Epithelial cell of esophagus (primary cell): Measurements from ENCODE around the gene SP6.

Experiments used
- DNase-seq: peaks from one replicate; pipeline ENCODE4 v3.0.0; 2010; ENCODE audit warnings: low read depth
- H3K4me3 ChIP-seq: 2 replicates; pipeline ENCODE4 v1.5.1; 2011; ENCODE audit warnings: mild to moderate bottlenecking, low read length, control low read depth
- TF ChIP-seq, protein P1 (sequence below): IDR thresholded peaks from 2 replicates; pipeline ENCODE4 v1.5.1; 2011; ENCODE audit warnings: low read depth, mild to moderate bottlenecking, low read length, control low read depth, inconsistent platforms; ENCODE audit not compliant: insufficient read depth; ENCODE audit errors: missing control alignments

Gene SP6

DNA sequence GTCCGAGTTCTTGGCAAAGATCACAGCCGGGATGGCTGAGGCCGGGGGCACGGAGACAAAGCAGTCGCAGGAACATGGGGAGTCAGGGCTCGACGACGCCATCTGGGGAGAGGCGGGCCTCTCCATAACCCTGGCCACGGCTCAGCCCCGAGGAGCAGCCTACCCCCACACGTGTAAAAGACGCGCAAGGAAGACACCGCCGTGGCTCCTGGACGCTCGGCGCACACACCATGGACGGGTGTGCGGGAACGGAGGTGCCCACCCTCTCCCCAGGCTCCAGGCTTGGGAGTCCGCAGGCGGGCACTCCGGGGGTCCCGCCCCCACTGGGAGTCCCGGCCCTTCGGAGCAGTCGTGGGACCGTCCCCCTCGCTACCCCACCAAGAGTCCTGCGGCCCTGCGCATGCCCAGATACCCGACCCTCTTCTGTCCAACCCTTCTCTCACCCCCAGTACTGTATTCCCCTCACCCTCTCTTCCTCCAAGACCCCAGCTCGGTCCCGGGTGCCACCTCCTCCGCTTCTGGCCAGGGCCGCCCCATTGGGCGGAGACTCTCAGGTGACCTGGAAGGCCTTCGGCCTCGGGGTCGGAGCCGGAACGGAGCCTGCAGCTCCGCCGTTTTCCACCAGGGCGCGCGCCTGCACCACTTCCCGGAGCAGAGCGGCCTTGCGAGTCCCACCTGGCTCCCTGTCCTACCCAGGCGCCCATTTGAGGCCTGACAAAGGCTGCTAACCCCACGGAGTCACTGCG, 10.0 kb downstream of the SP6 start, which contains the start of gene SCRN2:
SCRN2 (minus strand) TSS at position 532 of the 746 bp plus-strand sequence; CDS start at position 102, 430 bp downstream.
- DNase-seq = peak; percentile 78
- peak within 1 kb of the TSS; percentile 92 for H3K4me3 ChIP-seq
- TF ChIP-seq, protein P1, sequence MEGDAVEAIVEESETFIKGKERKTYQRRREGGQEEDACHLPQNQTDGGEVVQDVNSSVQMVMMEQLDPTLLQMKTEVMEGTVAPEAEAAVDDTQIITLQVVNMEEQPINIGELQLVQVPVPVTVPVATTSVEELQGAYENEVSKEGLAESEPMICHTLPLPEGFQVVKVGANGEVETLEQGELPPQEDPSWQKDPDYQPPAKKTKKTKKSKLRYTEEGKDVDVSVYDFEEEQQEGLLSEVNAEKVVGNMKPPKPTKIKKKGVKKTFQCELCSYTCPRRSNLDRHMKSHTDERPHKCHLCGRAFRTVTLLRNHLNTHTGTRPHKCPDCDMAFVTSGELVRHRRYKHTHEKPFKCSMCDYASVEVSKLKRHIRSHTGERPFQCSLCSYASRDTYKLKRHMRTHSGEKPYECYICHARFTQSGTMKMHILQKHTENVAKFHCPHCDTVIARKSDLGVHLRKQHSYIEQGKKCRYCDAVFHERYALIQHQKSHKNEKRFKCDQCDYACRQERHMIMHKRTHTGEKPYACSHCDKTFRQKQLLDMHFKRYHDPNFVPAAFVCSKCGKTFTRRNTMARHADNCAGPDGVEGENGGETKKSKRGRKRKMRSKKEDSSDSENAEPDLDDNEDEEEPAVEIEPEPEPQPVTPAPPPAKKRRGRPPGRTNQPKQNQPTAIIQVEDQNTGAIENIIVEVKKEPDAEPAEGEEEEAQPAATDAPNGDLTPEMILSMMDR = peak; percentile 95

DNA sequence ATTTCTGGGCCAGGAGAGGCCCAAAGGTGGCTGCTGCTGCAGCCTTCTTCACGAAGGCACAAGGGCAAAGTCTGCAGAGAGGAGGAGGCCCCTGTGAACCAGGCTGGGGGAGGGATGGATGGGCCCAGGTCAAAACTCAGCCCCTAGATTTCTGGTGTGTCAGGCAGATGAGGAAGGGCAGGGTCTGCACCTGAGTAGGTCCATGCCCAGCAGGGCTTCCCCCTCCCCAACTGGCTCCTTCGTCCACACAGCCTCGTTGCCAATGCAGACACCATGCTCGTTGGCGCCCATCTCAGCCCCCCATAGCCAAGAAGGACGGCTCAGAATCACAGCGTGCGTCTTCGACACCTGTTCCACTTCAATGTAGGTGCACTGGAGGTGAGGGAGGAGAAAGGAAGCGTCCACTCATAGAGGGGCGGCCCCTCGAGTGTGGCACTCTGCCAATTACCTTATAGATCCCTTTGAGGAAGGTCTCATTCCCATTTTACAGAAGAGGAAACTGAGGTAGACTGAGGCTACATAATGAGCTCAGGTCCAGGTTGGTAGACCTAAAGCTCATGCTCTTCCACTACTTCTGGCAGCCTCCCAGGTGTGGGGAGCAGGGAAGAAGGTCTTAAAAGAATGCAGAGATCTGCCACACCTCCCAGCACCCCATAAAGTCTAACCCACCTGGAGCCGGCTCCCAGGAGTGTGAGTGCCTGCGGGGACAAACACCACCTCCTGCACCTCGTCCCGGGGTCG, 10.8 kb downstream of the SP6 start:
- TF ChIP-seq, protein P1 = no peak
- no peak for DNase-seq
- peak overlapping the region; percentile 92 for H3K4me3 ChIP-seq

GRCh38 chr17:47839071-47839470, 11.9 kb downstream of the SP6 start:
- TF ChIP-seq, protein P1 = no peak
- H3K4me3 ChIP-seq = no peak overlapping the region
- no peak for DNase-seq

GRCh38 chr17:47838636-47839035, 12.3 kb downstream of the SP6 start:
- no peak for DNase-seq
- TF ChIP-seq, protein P1 = no peak
- H3K4me3 ChIP-seq = no peak overlapping the region

- no peak for DNase-seq
- H3K4me3 ChIP-seq = no peak overlapping the region
- TF ChIP-seq, protein P1 = no peak
Observed at GRCh38 chr17:47837401-47838039, 13.4 kb downstream of the SP6 start.

GRCh38 chr17:47836601-47837000, 14.4 kb downstream of the SP6 start:
- TF ChIP-seq, protein P1 = no peak
- DNase-seq = no peak
- H3K4me3 ChIP-seq = no peak overlapping the region
